WTC11 (cell line): ENCODE results near the gene LTBR. TPM values are rescaled to one million over a fixed set of nuclear protein-coding genes. Genes with fewer than 3 reads are reported as not detected.

ENCODE experiments used
- ATAC-seq: fragments of 200-7000 bp; cut with Tn5 transposase; 2 replicates; pipeline ENCODE4 v1.10.0; 2021; ENCODE audit warnings: mild to moderate bottlenecking, moderate library complexity
- CTCF ChIA-PET: fragments of 300-600 bp; sonication (Branson Sonifier 250); formaldehyde crosslinking; loops from one replicate; lab custom pipeline; 2021; ENCODE audit warnings: antibody characterized with exemption; lab: Charles Lee
- POLR2A ChIA-PET: fragments of 350-600 bp; sonication (Branson Sonifier 250); formaldehyde crosslinking; loops from one replicate; lab custom pipeline; 2021; ENCODE audit warnings: antibody characterized with exemption; lab: Charles Lee
- DNase-seq: peaks from one replicate; pipeline ENCODE4 v3.0.0; 2021; ENCODE audit warnings: low spot score
- H3K27ac Mint-ChIP-seq: 2 replicates; pipeline ENCODE4 v1.8.0; 2021; ENCODE audit warnings: mixed read lengths
- H3K27me3 Mint-ChIP-seq: 2 replicates; pipeline ENCODE4 v1.8.0; 2021; ENCODE audit warnings: low read depth, mild to moderate bottlenecking, moderate library complexity, mixed read lengths
- H3K36me3 Mint-ChIP-seq: 2 replicates; pipeline ENCODE4 v1.8.0; 2021; ENCODE audit warnings: mixed read lengths
- H3K4me1 Mint-ChIP-seq: 2 replicates; pipeline ENCODE4 v1.8.0; 2022; ENCODE audit warnings: mixed read lengths
- H3K4me3 Mint-ChIP-seq: 2 replicates; pipeline ENCODE4 v1.8.0; 2021; ENCODE audit warnings: mild to moderate bottlenecking, moderate library complexity, mixed read lengths
- H3K9me3 Mint-ChIP-seq: 2 replicates; pipeline ENCODE4 v1.8.0; 2021; ENCODE audit warnings: mixed read lengths
- CREM ChIP-seq: sonication (generic); formaldehyde crosslinking; IDR thresholded peaks from 2 replicates; pipeline ENCODE4 v1.8.1; 2022; ENCODE audit warnings: mild to moderate bottlenecking, missing genetic modification reagents, moderate library complexity
- E2F5 ChIP-seq: sonication (generic); formaldehyde crosslinking; IDR thresholded peaks from 2 replicates; pipeline ENCODE4 v1.8.1; 2022; ENCODE audit warnings: mild to moderate bottlenecking, moderate library complexity, missing genetic modification reagents
- ELF4 ChIP-seq: sonication (generic); formaldehyde crosslinking; IDR thresholded peaks from 2 replicates; pipeline ENCODE4 v1.8.1; 2022; ENCODE audit warnings: low read depth, mild to moderate bottlenecking, moderate library complexity, missing genetic modification reagents
- FOXP4 ChIP-seq: sonication (generic); formaldehyde crosslinking; IDR thresholded peaks from 2 replicates; pipeline ENCODE4 v1.8.0; 2022; ENCODE audit warnings: mild to moderate bottlenecking, missing genetic modification reagents
- GRHL2 ChIP-seq: fragments of 250-450 bp; sonication (Bioruptor Pico); IDR thresholded peaks from 2 replicates; pipeline ENCODE4 v1.8.0; 2022; ENCODE audit warnings: mild to moderate bottlenecking, moderate library complexity; ENCODE audit not compliant: insufficient replicate concordance, severe bottlenecking
- HMGXB4 ChIP-seq: sonication (generic); formaldehyde crosslinking; IDR thresholded peaks from 2 replicates; pipeline ENCODE4 v1.8.1; 2023; ENCODE audit warnings: mild to moderate bottlenecking, moderate library complexity, missing genetic modification reagents
- KAT7 ChIP-seq: sonication (generic); formaldehyde crosslinking; IDR thresholded peaks from 2 replicates; pipeline ENCODE4 v1.8.1; 2023; ENCODE audit warnings: missing genetic modification reagents, mild to moderate bottlenecking, borderline replicate concordance
- MXD4 ChIP-seq: fragments of 250-450 bp; sonication (Bioruptor Pico); IDR thresholded peaks from 2 replicates; pipeline ENCODE4 v1.8.0; 2021; ENCODE audit warnings: mild to moderate bottlenecking, moderate library complexity, borderline replicate concordance
- NR2C2 ChIP-seq: sonication (generic); formaldehyde crosslinking; IDR thresholded peaks from 2 replicates; pipeline ENCODE4 v1.8.0; 2022; ENCODE audit warnings: mild to moderate bottlenecking, missing genetic modification reagents
- PRRX2 ChIP-seq: fragments of 250-450 bp; sonication (Bioruptor Pico); IDR thresholded peaks from 2 replicates; pipeline ENCODE4 v1.8.0; 2021; ENCODE audit warnings: mild to moderate bottlenecking
- RORB ChIP-seq: fragments of 250-450 bp; sonication (Bioruptor Pico); IDR thresholded peaks from 2 replicates; pipeline ENCODE4 v1.9.0; 2021; ENCODE audit warnings: mild to moderate bottlenecking
- ZNF232 ChIP-seq: sonication (generic); formaldehyde crosslinking; IDR thresholded peaks from 2 replicates; pipeline ENCODE4 v1.8.0; 2022; ENCODE audit warnings: mild to moderate bottlenecking, missing genetic modification reagents
- ZNF263 ChIP-seq: sonication (generic); formaldehyde crosslinking; IDR thresholded peaks from 2 replicates; pipeline ENCODE4 v1.8.1; 2022; ENCODE audit warnings: low read depth, mild to moderate bottlenecking, moderate library complexity, missing genetic modification reagents
- ZNF416 ChIP-seq: fragments of 250-450 bp; sonication (Bioruptor Pico); IDR thresholded peaks from 2 replicates; pipeline ENCODE4 v1.9.0; 2021; ENCODE audit warnings: mild to moderate bottlenecking, inconsistent platforms
- ZNF423 ChIP-seq: fragments of 250-450 bp; sonication (Bioruptor Pico); IDR thresholded peaks from 2 replicates; pipeline ENCODE4 v2.1.2; 2022; ENCODE audit warnings: mild to moderate bottlenecking, moderate library complexity
- ZNF671 ChIP-seq: fragments of 250-450 bp; sonication (Bioruptor Pico); IDR thresholded peaks from 2 replicates; pipeline ENCODE4 v1.8.0; 2021; ENCODE audit warnings: mild to moderate bottlenecking
- total RNA-seq: library from RNA; stranded (reverse); gene quantifications from 3 replicates; pipeline ENCODE4 v1.2.3, GENCODE V29; 2021

The LTBR gene
- total RNA-seq, 1 experiment from 2014 or later, result 4.0 TPM

- Mint-ChIP-seq H3K36me3 (peaks cover 36% of the 10 kb centered on the region), H3K9me3 (no peaks in the 10 kb centered on the region), H3K4me1 (peaks cover 17% of the 10 kb centered on the region), H3K4me3 (no peak overlapping the region), H3K27ac (peak overlapping the region; percentile 38), H3K27me3 (no peaks in the 10 kb centered on the region)
- ChIA-PET CTCF (interaction anchor here (2.1 kb wide), 1 partner anchor 25 kb away, joined by 11 read pairs; no protein-coding TSS in a partner anchor), POLR2A (no interaction called here)
- TF ChIP-seq NR2C2 (CRISPR knock-in tag), result no peak
- TF ChIP-seq GRHL2 (CRISPR knock-in tag), result no peak
- TF ChIP-seq HMGXB4, result no peak
- no peak for TF ChIP-seq MXD4 (CRISPR knock-in tag)
- DNase-seq (no peak), ATAC-seq (no peak)
These were observed 22.1 kb upstream of the LTBR start for GRCh38 chr12:6361834-6362233.

GRCh38 chr12:6362403-6362802 is 21.6 kb upstream of the LTBR start:
- Mint-ChIP-seq H3K36me3 (peaks cover 42% of the 10 kb centered on the region), H3K27me3 (no peaks in the 10 kb centered on the region), H3K9me3 (no peaks in the 10 kb centered on the region)
- TF ChIP-seq ELF4 (CRISPR knock-in tag) (no peak), ZNF423 (CRISPR knock-in tag) (no peak), ZNF416 (no peak), RORB (CRISPR knock-in tag) (no peak), CREM (CRISPR knock-in tag) (no peak), NR2C2 (CRISPR knock-in tag) (no peak)
- TF ChIP-seq, all 79 proteins: peak for 0
- ChIA-PET POLR2A (interaction anchor here (0.5 to 1.9 kb wide), 6 partner anchors 10 to 327 kb away, joined by 3 to 21 read pairs (median 4); partner anchors contain the start of genes SCNN1A and ZNF384), CTCF (interaction anchor here (1.0 to 2.5 kb wide), 4 partner anchors 9 to 39 kb away, joined by 7 to 17 read pairs (median 9); partner anchors contain the start of gene SCNN1A)
- Mint-ChIP-seq H3K27ac (peak overlapping the region; percentile 72), H3K4me1 (peaks cover 19% of the 10 kb centered on the region), H3K4me3 (no peak overlapping the region)
- ATAC-seq (no peak), DNase-seq (no peak)

GRCh38 chr12:6363010-6363329 is 21.0 kb upstream of the LTBR start:
- no peak for TF ChIP-seq E2F5 (CRISPR knock-in tag)
- no peak for TF ChIP-seq ZNF671 (CRISPR knock-in tag)
- TF ChIP-seq KAT7 (CRISPR knock-in tag), result no peak
- no peak for TF ChIP-seq FOXP4 (CRISPR knock-in tag)
- no peak for TF ChIP-seq PRRX2 (CRISPR knock-in tag)
- TF ChIP-seq ZNF232 (CRISPR knock-in tag), result no peak
- no peak for TF ChIP-seq ZNF263 (CRISPR knock-in tag)
- no peaks in the 10 kb centered on the region for H3K9me3 Mint-ChIP-seq
- H3K36me3 Mint-ChIP-seq, result peaks cover 46% of the 10 kb centered on the region

More at GRCh38 chr12:6363010-6363329, 21.0 kb upstream of the LTBR start:
- H3K4me3 Mint-ChIP-seq, result no peak overlapping the region
- H3K27ac Mint-ChIP-seq, result no peak overlapping the region
- no peaks in the 10 kb centered on the region for H3K27me3 Mint-ChIP-seq
- H3K4me1 Mint-ChIP-seq, result peaks cover 23% of the 10 kb centered on the region
- CTCF ChIA-PET, result interaction anchor here (0.8 to 3.2 kb wide), 12 partner anchors 7 to 257 kb away, joined by 3 to 21 read pairs (median 7); partner anchors contain the start of genes LTBR, SCNN1A and VAMP1
- POLR2A ChIA-PET, result interaction anchor here (0.5 to 1.9 kb wide), 9 partner anchors 9 to 326 kb away, joined by 3 to 21 read pairs (median 4); partner anchors contain the start of genes SCNN1A and ZNF384
- DNase-seq (no peak), ATAC-seq (no peak)
